HG03196 (cell line): Measurements from ENCODE around the gene APOL4.
"Not testable (repeated sequence)": the region's sequence is repeated elsewhere in the genome, so short reads cannot be mapped to it uniquely, and the experiment has no call there.

Source experiments
- ATAC-seq: cut with Tn5 transposase; IDR thresholded peaks from one replicate; pipeline ENCODE4 v1.9.1; 2021; ENCODE audit not compliant: unreplicated experiment

The APOL4 gene

GRCh38 chr22:36201630-36202319 lies at the start of gene APOL4:
TSS of gene APOL4 (minus strand) at chr22:36201809. CDS start at chr22:36201734, 75 bp downstream.
- no peak for ATAC-seq

- not testable (repeated sequence) for ATAC-seq
Observed at GRCh38 chr22:36250292-36250960, 48.8 kb upstream of the APOL4 start.

- no peak for ATAC-seq
Observed at GRCh38 chr22:36249160-36249559, 47.6 kb upstream of the APOL4 start.

GRCh38 chr22:36247955-36248354 lies 46.3 kb upstream of the APOL4 start:
- no peak for ATAC-seq

GRCh38 chr22:36246718-36247117 lies 45.1 kb upstream of the APOL4 start:
- ATAC-seq, result no peak

- no peak for ATAC-seq
Observed at GRCh38 chr22:36245805-36246356, 44.3 kb upstream of the APOL4 start.

GRCh38 chr22:36244522-36245391 lies 43.1 kb upstream of the APOL4 start:
- ATAC-seq, result no peak

GRCh38 chr22:36243986-36244385 lies 42.4 kb upstream of the APOL4 start:
- ATAC-seq, result no peak

- peak; percentile 93 for ATAC-seq
Observed at GRCh38 chr22:36239401-36240171, 38.0 kb upstream of the APOL4 start, which contains the start of gene APOL2. TSS of gene APOL2 (minus strand) at chr22:36239527. CDS start at chr22:36233162, 6,365 bp downstream.

- no peak for ATAC-seq
Observed at GRCh38 chr22:36239150-36239400, 37.5 kb upstream of the APOL4 start.

- no peak for ATAC-seq
Observed at GRCh38 chr22:36238373-36239149, 37.0 kb upstream of the APOL4 start.

- ATAC-seq, result no peak
Observed at GRCh38 chr22:36237462-36238372, 36.1 kb upstream of the APOL4 start.

- no peak for ATAC-seq
Observed at GRCh38 chr22:36236388-36237319, 35.0 kb upstream of the APOL4 start.

- no peak for ATAC-seq
Observed at GRCh38 chr22:36235585-36235984, 34.0 kb upstream of the APOL4 start.

GRCh38 chr22:36234919-36235318 lies 33.3 kb upstream of the APOL4 start:
- ATAC-seq, result no peak

GRCh38 chr22:36234213-36234612 lies 32.6 kb upstream of the APOL4 start:
- no peak for ATAC-seq

- ATAC-seq, result no peak
Observed at GRCh38 chr22:36233796-36234195, 32.2 kb upstream of the APOL4 start.
